Measurements from ENCODE around the gene ZBTB8A. TPM values are rescaled to one million over a fixed set of nuclear protein-coding genes. Genes with fewer than 3 reads are reported as not detected.

Gene ZBTB8A
- polyA plus RNA-seq, 1 of the 3 experiments (the other 2 are of a cell fraction), result 1.3 TPM

DNA sequence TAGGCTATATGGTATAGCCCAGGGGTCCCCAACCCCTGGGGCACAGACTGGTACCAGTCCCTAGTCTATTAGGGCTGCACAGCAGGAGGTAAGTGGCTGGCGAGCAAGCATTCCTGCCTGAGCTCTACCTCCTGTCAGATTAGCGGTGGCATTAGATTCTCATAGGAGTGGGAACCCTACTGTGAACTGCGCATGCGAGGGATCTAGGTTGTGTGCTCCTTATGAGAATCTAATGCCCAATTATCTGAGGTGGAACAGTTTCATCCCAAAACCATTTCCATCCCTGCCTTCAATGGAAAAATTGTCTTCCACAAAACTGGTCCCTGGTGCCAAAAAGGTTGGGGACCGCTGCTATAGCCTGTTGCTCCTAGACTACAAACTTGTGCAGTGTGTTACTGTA is 22.8 kb upstream of the ZBTB8A start:
- peaks cover 6% of the 10 kb centered on the region for H3F3A ChIP-seq (replicated peaks; ENCODE audit: insufficient read depth)
- 84% methylated on average over 5 of the region's 5 CpGs for WGBS (ENCODE audit: low lambda C conversion rate)
- ChIA-PET CTCF (interaction anchor here (1.4 kb wide), 1 partner anchor 257 kb away, joined by 4 read pairs; no protein-coding TSS in a partner anchor), POLR2A (no interaction called here)
- no peak for DNase-seq
- H3K4me2 ChIP-seq, result no peak overlapping the region
- H3K4me3 ChIP-seq (ENCODE audit: low read depth in 2 of 2, low read length in 1 of 2), result no peak overlapping the region
- no peaks in the 10 kb centered on the region for H4K20me1 ChIP-seq (ENCODE audit: insufficient read depth)
- no peaks in the 10 kb centered on the region for H3K4me1 ChIP-seq (ENCODE audit: control insufficient read depth in 1 of 2, insufficient read depth in 2 of 2, low read depth in 1 of 2, low read length in 1 of 2)
- no peak overlapping the region for H3K9ac ChIP-seq
- no peaks in the 10 kb centered on the region for H3K79me2 ChIP-seq (ENCODE audit: insufficient read depth)
- no peak overlapping the region for H3K27ac ChIP-seq (ENCODE audit: low read depth in 2 of 2, low read length in 1 of 2)
- no peaks in the 10 kb centered on the region for H3K9me2 ChIP-seq
- H3K9me3 ChIP-seq, result no peaks in the 10 kb centered on the region; the same call in 1 of the 2 replicates
- H3K27me3 ChIP-seq (ENCODE audit: insufficient read depth), result no peaks in the 10 kb centered on the region
- no peaks in the 10 kb centered on the region for H3K36me3 ChIP-seq (replicated peaks in 1 of 2; ENCODE audit: control insufficient read depth in 1 of 2, insufficient read depth in 2 of 2, low read length in 1 of 2)
- TF ChIP-seq SIN3A (IDR thresholded peaks at IDR 0.05; ENCODE audit: borderline replicate concordance, low read depth, low read length) (no peak), YY1 (IDR thresholded peaks at IDR 0.05; ENCODE audit: low read depth) (no peak)
- TF ChIP-seq, protein P1, sequence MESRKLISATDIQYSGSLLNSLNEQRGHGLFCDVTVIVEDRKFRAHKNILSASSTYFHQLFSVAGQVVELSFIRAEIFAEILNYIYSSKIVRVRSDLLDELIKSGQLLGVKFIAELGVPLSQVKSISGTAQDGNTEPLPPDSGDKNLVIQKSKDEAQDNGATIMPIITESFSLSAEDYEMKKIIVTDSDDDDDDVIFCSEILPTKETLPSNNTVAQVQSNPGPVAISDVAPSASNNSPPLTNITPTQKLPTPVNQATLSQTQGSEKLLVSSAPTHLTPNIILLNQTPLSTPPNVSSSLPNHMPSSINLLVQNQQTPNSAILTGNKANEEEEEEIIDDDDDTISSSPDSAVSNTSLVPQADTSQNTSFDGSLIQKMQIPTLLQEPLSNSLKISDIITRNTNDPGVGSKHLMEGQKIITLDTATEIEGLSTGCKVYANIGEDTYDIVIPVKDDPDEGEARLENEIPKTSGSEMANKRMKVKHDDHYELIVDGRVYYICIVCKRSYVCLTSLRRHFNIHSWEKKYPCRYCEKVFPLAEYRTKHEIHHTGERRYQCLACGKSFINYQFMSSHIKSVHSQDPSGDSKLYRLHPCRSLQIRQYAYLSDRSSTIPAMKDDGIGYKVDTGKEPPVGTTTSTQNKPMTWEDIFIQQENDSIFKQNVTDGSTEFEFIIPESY (IDR thresholded peaks at IDR 0.05; ENCODE audit: borderline replicate concordance, low read depth), result no peak
- H2AFZ ChIP-seq (ENCODE audit: low read depth), result no peak overlapping the region

DNA sequence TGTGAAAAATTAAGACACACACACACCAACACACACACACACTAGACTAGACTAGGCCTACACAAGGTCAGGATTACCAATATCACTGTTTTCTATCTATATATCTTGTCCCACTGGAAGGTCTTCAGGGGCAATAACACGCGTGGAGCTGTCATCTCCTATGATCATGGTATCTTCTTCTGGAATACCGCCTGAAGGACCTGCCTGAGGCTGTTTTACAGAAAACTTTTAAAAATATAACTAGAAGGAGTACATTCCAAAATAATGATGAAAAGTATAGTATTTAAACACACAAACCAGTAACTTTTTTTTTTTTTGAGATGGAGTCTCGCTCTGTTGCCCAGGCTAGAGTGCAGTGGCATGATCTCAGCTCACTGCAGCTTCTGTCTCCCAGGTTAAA is 20.3 kb upstream of the ZBTB8A start:
- ChIA-PET POLR2A (no interaction called here), CTCF (interaction anchor here (0.9 to 3.6 kb wide), 6 partner anchors 10 to 236 kb away, joined by 3 to 20 read pairs (median 4); no protein-coding TSS in a partner anchor)
- Histone ChIP-seq H3K4me2 (no peak overlapping the region), H3K9me2 (no peaks in the 10 kb centered on the region), H3K9ac (no peak overlapping the region), H3K4me1 (ENCODE audit: control insufficient read depth in 1 of 2, insufficient read depth in 2 of 2, low read depth in 1 of 2, low read length in 1 of 2) (no peaks in the 10 kb centered on the region), H3K27ac (ENCODE audit: low read depth in 2 of 2, low read length in 1 of 2) (no peak overlapping the region), H3K27me3 (ENCODE audit: insufficient read depth) (no peaks in the 10 kb centered on the region), H3K4me3 (ENCODE audit: low read depth in 2 of 2, low read length in 1 of 2) (no peak overlapping the region), H3K79me2 (ENCODE audit: insufficient read depth) (no peaks in the 10 kb centered on the region), H3K36me3 (replicated peaks in 1 of 2; ENCODE audit: control insufficient read depth in 1 of 2, insufficient read depth in 2 of 2, low read length in 1 of 2) (no peaks in the 10 kb centered on the region), H3F3A (replicated peaks; ENCODE audit: insufficient read depth) (peaks cover 6% of the 10 kb centered on the region), H3K9me3 (no peaks in the 10 kb centered on the region), H4K20me1 (ENCODE audit: insufficient read depth) (no peaks in the 10 kb centered on the region), H2AFZ (ENCODE audit: low read depth) (no peak overlapping the region)
- DNase-seq, result no peak
- 91% methylated on average over 4 of the region's 4 CpGs for WGBS (ENCODE audit: low lambda C conversion rate)
- no peak for TF ChIP-seq EZH2phosphoT487 (IDR thresholded peaks at IDR 0.05; ENCODE audit: borderline replicate concordance, low read depth)
- TF ChIP-seq FOXM1 (IDR thresholded peaks at IDR 0.05; ENCODE audit: low read depth), result no peak
- TF ChIP-seq EP300 (IDR thresholded peaks at IDR 0.05; ENCODE audit: borderline replicate concordance in 1 of 2, low read depth in 1 of 2, low read length in 1 of 2), result no peak
- TF ChIP-seq, protein P1 (IDR thresholded peaks at IDR 0.05; ENCODE audit: borderline replicate concordance, low read depth), result no peak
- no peak for TF ChIP-seq NFIC (IDR thresholded peaks at IDR 0.05; ENCODE audit: borderline replicate concordance)
- no peak for TF ChIP-seq RXRA (IDR thresholded peaks at IDR 0.05; ENCODE audit: borderline replicate concordance, low read depth)
- TF ChIP-seq, protein P2, sequence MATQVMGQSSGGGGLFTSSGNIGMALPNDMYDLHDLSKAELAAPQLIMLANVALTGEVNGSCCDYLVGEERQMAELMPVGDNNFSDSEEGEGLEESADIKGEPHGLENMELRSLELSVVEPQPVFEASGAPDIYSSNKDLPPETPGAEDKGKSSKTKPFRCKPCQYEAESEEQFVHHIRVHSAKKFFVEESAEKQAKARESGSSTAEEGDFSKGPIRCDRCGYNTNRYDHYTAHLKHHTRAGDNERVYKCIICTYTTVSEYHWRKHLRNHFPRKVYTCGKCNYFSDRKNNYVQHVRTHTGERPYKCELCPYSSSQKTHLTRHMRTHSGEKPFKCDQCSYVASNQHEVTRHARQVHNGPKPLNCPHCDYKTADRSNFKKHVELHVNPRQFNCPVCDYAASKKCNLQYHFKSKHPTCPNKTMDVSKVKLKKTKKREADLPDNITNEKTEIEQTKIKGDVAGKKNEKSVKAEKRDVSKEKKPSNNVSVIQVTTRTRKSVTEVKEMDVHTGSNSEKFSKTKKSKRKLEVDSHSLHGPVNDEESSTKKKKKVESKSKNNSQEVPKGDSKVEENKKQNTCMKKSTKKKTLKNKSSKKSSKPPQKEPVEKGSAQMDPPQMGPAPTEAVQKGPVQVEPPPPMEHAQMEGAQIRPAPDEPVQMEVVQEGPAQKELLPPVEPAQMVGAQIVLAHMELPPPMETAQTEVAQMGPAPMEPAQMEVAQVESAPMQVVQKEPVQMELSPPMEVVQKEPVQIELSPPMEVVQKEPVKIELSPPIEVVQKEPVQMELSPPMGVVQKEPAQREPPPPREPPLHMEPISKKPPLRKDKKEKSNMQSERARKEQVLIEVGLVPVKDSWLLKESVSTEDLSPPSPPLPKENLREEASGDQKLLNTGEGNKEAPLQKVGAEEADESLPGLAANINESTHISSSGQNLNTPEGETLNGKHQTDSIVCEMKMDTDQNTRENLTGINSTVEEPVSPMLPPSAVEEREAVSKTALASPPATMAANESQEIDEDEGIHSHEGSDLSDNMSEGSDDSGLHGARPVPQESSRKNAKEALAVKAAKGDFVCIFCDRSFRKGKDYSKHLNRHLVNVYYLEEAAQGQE (IDR thresholded peaks at IDR 0.05; ENCODE audit: low read depth, low read length), result no peak

Measured in SK-N-SH (cell line).